ENCODE measurements around the gene NUDT13. TPM values are rescaled to one million over a fixed set of nuclear protein-coding genes. Genes with fewer than 3 reads are reported as not detected.

Gene NUDT13
- total RNA-seq, 1 experiment from 2014 or later, result 2.9 TPM

DNA sequence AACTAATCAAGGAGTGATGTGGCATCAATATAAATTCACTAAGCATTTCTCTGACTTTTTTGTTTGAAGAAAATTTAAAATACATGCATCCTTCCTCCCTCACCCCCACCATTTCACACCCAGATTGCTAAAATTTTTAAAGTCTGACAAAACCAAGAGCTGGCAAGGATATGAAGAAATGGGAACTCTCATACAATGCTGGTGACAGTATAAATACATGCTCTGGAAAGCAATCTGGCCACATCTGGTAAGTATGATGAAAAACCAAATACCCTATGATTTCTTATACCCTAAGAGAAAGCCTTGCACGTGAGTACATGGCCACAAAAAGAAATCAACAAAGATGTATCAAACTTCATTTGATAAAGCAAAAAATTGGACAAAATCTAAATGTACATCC lies 44.8 kb upstream of the NUDT13 start:
- Mint-ChIP-seq H3K36me3 (peaks cover 34% of the 10 kb centered on the region), H3K27ac (no peak overlapping the region), H3K4me1 (no peaks in the 10 kb centered on the region; the same call in 1 of the 2 replicates), H3K9me3 (no peaks in the 10 kb centered on the region), H3K27me3 (ENCODE audit: low read depth) (no peaks in the 10 kb centered on the region; the same call in 1 of the 2 replicates), H3K4me3 (no peak overlapping the region)
- ATAC-seq (no peak), DNase-seq (ENCODE audit: low spot score) (no peak)
- TF ChIP-seq, protein P1, sequence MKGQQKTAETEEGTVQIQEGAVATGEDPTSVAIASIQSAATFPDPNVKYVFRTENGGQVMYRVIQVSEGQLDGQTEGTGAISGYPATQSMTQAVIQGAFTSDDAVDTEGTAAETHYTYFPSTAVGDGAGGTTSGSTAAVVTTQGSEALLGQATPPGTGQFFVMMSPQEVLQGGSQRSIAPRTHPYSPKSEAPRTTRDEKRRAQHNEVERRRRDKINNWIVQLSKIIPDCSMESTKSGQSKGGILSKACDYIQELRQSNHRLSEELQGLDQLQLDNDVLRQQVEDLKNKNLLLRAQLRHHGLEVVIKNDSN (CRISPR knock-in tag; IDR thresholded peaks at IDR 0.05), result no peak
- TF ChIP-seq, protein P2, sequence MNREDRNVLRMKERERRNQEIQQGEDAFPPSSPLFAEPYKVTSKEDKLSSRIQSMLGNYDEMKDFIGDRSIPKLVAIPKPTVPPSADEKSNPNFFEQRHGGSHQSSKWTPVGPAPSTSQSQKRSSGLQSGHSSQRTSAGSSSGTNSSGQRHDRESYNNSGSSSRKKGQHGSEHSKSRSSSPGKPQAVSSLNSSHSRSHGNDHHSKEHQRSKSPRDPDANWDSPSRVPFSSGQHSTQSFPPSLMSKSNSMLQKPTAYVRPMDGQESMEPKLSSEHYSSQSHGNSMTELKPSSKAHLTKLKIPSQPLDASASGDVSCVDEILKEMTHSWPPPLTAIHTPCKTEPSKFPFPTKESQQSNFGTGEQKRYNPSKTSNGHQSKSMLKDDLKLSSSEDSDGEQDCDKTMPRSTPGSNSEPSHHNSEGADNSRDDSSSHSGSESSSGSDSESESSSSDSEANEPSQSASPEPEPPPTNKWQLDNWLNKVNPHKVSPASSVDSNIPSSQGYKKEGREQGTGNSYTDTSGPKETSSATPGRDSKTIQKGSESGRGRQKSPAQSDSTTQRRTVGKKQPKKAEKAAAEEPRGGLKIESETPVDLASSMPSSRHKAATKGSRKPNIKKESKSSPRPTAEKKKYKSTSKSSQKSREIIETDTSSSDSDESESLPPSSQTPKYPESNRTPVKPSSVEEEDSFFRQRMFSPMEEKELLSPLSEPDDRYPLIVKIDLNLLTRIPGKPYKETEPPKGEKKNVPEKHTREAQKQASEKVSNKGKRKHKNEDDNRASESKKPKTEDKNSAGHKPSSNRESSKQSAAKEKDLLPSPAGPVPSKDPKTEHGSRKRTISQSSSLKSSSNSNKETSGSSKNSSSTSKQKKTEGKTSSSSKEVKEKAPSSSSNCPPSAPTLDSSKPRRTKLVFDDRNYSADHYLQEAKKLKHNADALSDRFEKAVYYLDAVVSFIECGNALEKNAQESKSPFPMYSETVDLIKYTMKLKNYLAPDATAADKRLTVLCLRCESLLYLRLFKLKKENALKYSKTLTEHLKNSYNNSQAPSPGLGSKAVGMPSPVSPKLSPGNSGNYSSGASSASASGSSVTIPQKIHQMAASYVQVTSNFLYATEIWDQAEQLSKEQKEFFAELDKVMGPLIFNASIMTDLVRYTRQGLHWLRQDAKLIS (CRISPR knock-in tag; IDR thresholded peaks at IDR 0.05; ENCODE audit: borderline replicate concordance), result no peak
- TF ChIP-seq CREM (CRISPR knock-in tag; IDR thresholded peaks at IDR 0.05) (no peak), ATF1 (CRISPR knock-in tag; IDR thresholded peaks at IDR 0.05) (no peak)
- TF ChIP-seq, protein P3, sequence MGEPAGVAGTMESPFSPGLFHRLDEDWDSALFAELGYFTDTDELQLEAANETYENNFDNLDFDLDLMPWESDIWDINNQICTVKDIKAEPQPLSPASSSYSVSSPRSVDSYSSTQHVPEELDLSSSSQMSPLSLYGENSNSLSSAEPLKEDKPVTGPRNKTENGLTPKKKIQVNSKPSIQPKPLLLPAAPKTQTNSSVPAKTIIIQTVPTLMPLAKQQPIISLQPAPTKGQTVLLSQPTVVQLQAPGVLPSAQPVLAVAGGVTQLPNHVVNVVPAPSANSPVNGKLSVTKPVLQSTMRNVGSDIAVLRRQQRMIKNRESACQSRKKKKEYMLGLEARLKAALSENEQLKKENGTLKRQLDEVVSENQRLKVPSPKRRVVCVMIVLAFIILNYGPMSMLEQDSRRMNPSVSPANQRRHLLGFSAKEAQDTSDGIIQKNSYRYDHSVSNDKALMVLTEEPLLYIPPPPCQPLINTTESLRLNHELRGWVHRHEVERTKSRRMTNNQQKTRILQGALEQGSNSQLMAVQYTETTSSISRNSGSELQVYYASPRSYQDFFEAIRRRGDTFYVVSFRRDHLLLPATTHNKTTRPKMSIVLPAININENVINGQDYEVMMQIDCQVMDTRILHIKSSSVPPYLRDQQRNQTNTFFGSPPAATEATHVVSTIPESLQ (CRISPR knock-in tag; IDR thresholded peaks at IDR 0.05), result no peak
- ChIA-PET CTCF (interaction anchor here (0.5 kb wide), 1 partner anchor 16 kb away, joined by 4 read pairs; no protein-coding TSS in a partner anchor), POLR2A (no interaction called here)

DNA sequence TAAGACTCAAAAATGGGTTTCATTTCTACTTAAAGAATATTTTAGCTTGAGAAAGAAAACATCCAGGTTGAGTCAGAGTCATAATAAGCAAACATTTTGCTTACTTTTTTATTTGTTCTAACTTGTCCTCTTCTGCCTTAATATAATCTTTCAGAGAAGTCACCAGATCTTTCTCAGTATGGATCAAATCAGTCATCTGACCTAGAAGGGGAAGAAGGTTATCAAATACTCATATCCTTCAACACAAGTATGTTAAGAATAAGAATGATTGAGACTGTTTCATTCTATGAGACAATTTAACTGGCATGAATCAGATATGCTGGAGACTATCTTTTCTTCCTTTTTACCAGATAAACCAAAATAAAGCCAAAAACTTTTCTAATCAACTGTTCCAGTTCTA lies 36.6 kb upstream of the NUDT13 start:
- ATAC-seq (no peak), DNase-seq (ENCODE audit: low spot score) (no peak)
- Mint-ChIP-seq H3K4me1 (0 out of 2 replicates have a peak, but pooled peaks cover 2% of the 10 kb centered on the region), H3K4me3 (no peak overlapping the region), H3K27ac (no peak overlapping the region), H3K9me3 (no peaks in the 10 kb centered on the region), H3K36me3 (peaks cover 33% of the 10 kb centered on the region), H3K27me3 (ENCODE audit: low read depth) (no peaks in the 10 kb centered on the region; the same call in 1 of the 2 replicates)
- ChIA-PET POLR2A (no interaction called here), CTCF (no interaction called here)
- TF ChIP-seq NFYB (CRISPR knock-in tag; conservative IDR thresholded peaks at IDR 0.05; ENCODE audit: low read depth) (no peak), GABPB1 (CRISPR knock-in tag; IDR thresholded peaks at IDR 0.05) (no peak), ZNF671 (CRISPR knock-in tag; IDR thresholded peaks at IDR 0.05) (no peak), ZNF416 (CRISPR knock-in tag; IDR thresholded peaks at IDR 0.05) (no peak), ZNF219 (CRISPR knock-in tag; IDR thresholded peaks at IDR 0.05; ENCODE audit: borderline replicate concordance) (no peak)

DNA sequence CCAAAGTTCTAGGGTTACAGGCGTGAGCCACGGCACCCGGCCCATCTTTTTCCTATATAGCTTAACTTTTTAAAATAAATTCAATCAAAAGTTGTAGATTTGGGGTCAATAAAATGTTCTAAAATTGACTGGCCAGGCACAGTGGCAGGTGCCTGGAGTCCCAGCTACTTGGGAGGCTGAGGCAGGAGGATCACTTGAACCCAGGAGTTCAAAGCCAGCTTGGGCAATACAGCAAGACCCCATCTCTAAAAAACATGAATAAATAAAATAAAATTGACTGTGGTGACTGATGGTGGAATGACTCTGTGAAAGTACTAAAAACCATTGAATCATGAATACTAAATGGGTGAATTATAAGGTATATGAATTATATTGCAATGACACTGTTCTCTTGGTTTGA lies 34.4 kb upstream of the NUDT13 start:
- POLR2A ChIA-PET, result no interaction called here
- Mint-ChIP-seq H3K27ac (no peak overlapping the region), H3K9me3 (no peaks in the 10 kb centered on the region), H3K36me3 (peaks cover 27% of the 10 kb centered on the region), H3K27me3 (ENCODE audit: low read depth) (no peaks in the 10 kb centered on the region), H3K4me3 (no peak overlapping the region), H3K4me1 (peaks cover 7% of the 10 kb centered on the region)
- CTCF ChIA-PET, result no interaction called here
- DNase-seq (ENCODE audit: low spot score), result no peak
- ATAC-seq, result no peak
- no peak for TF ChIP-seq ZNF121 (CRISPR knock-in tag; IDR thresholded peaks at IDR 0.05)
- no peak for TF ChIP-seq ETV6 (CRISPR knock-in tag; IDR thresholded peaks at IDR 0.05)
- TF ChIP-seq ZNF416 (CRISPR knock-in tag; IDR thresholded peaks at IDR 0.05), result no peak
- no peak for TF ChIP-seq OVOL2 (CRISPR knock-in tag; IDR thresholded peaks at IDR 0.05; ENCODE audit: borderline replicate concordance)
- TF ChIP-seq NFE2L1 (CRISPR knock-in tag; IDR thresholded peaks at IDR 0.05), result no peak
- TF ChIP-seq, protein P4, sequence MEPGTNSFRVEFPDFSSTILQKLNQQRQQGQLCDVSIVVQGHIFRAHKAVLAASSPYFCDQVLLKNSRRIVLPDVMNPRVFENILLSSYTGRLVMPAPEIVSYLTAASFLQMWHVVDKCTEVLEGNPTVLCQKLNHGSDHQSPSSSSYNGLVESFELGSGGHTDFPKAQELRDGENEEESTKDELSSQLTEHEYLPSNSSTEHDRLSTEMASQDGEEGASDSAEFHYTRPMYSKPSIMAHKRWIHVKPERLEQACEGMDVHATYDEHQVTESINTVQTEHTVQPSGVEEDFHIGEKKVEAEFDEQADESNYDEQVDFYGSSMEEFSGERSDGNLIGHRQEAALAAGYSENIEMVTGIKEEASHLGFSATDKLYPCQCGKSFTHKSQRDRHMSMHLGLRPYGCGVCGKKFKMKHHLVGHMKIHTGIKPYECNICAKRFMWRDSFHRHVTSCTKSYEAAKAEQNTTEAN (CRISPR knock-in tag; IDR thresholded peaks at IDR 0.05), result no peak
- no peak for TF ChIP-seq RELA (CRISPR knock-in tag; IDR thresholded peaks at IDR 0.05; ENCODE audit: borderline replicate concordance)
- TF ChIP-seq, protein P5, sequence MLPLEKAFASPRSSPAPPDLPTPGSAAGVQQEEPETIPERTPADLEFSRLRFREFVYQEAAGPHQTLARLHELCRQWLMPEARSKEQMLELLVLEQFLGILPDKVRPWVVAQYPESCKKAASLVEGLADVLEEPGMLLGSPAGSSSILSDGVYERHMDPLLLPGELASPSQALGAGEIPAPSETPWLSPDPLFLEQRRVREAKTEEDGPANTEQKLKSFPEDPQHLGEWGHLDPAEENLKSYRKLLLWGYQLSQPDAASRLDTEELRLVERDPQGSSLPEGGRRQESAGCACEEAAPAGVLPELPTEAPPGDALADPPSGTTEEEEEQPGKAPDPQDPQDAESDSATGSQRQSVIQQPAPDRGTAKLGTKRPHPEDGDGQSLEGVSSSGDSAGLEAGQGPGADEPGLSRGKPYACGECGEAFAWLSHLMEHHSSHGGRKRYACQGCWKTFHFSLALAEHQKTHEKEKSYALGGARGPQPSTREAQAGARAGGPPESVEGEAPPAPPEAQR (CRISPR knock-in tag; IDR thresholded peaks at IDR 0.05), result no peak
- TF ChIP-seq ATF1 (CRISPR knock-in tag; IDR thresholded peaks at IDR 0.05), result no peak
- no peak for TF ChIP-seq EMX1 (CRISPR knock-in tag; IDR thresholded peaks at IDR 0.05)
- no peak for TF ChIP-seq JUN (CRISPR knock-in tag; IDR thresholded peaks at IDR 0.05)
- TF ChIP-seq, protein P2 (CRISPR knock-in tag; IDR thresholded peaks at IDR 0.05; ENCODE audit: borderline replicate concordance), result no peak
- no peak for TF ChIP-seq TP53 (CRISPR knock-in tag; IDR thresholded peaks at IDR 0.05)
